LoVo (cell line): ENCODE measurements around the gene ANKMY2.

Source experiments
- DNase-seq: peaks from one replicate; pipeline ENCODE4 v3.0.0-alpha.2; 2016; ENCODE audit warnings: low spot score

The ANKMY2 gene

DNA sequence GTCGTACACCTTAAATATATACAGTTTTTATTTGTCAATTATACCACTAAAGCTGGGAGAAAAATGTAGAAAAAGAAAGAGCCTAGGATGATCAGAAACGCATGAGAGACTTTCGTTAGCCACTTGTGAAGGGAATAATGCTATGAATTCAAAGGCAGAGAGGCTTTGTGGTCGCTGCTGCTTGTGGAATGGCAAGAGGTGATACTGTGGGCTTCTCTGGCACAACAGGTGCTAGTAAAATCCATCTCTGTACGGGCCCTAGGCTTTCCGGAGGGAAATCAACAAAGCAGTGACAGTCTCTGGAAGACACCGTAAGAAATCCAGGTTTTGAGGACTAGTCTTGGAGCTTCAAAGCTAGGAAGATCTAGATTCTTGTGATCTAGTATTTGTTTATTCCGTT is 66.3 kb downstream of the ANKMY2 start:
- no peak for DNase-seq

DNA sequence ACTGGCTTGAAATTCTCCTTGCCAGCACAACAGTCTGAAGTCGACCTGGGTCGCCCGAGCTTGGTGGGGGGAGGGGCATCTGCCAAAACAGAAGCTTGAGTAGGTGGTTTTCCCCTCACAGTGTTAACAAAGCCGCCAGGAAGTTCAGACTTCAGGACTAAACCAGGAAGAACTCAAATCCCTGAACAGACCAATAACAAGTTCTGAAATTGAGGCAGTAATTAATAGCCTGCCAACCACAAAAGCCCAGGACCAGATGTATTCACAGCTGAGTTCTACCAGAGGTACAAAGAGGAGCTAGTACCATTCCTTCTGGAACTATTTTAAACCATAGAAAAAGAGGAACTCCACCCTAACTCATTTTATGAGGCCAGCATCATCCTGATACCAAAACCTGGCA is 73.6 kb downstream of the ANKMY2 start:
- no peak for DNase-seq

DNA sequence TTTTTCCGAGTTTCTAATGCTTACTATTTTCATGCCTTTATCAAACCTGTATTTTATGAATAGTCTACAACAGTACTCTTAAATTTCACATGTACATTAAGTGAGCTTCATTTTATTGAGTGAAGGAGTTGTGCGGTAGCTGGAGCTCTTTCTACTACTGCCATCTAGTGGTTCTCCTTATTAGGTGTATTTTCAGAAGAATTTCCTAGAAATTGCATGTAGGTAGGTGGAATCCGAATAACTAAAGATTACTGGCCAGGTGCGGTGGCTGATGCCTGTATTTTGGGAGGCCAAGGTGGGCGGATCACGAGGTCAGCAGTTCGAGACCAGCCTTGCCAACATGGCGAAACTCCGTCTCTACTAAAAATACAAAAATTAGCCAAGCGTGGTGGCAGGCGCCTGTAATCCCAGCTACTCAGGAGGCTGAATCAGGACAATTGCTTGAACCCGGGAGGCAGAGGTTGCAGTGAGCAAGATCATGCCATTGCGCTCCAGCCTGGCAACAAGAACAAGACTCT is 80.6 kb downstream of the ANKMY2 start:
- peak; percentile 79 for DNase-seq

DNA sequence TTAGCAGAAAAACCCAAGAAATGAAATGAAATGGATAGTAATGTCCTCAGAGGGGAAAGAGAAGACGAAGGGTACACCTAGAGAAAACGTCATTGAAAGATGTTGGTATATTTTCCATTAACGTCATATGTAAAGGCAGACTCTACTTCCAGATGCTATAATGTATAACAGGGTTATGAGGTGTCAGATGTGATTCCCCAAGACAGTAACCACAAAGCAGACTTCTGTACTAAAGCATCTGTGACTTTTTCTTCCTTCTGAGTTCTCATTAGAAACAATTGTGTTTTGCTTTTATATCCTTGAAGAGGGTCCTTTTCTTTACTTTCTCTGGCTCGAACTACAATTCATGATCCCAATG is 81.6 kb downstream of the ANKMY2 start:
- no peak for DNase-seq

DNA sequence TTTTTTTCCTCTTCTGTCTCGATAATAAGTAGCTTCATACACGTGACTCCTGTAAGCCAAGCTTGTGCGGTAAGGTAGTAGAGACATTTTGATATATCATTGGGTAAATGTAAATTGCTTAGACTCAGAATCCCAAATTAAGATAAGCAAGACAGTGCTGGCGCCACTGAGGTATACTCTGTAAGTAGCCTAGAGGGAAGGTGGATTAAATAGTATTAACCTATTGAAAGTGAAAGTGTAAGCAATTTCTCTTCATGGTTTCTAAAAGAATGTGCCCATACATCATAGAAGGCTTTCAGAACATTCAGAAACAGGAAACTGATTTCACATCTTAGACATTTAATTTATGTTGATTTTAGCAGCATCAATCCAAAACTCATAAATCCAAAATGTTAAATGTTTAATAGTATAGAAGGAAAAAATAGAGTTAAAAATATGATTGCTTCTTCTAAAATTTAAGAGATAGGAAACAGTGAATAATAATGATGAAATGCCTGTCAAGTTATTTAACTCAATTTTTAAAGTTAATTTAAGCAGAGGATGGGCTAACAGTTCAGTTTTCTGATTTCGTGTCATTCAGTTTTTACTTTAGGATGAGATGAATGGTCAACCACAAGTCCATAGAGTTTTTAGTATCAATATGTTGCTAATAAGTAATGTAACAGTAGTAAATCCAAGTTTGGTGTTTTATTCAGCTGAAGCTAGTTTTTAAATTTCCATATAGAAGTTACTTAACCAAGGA is 82.1 kb downstream of the ANKMY2 start:
- no peak for DNase-seq

DNA sequence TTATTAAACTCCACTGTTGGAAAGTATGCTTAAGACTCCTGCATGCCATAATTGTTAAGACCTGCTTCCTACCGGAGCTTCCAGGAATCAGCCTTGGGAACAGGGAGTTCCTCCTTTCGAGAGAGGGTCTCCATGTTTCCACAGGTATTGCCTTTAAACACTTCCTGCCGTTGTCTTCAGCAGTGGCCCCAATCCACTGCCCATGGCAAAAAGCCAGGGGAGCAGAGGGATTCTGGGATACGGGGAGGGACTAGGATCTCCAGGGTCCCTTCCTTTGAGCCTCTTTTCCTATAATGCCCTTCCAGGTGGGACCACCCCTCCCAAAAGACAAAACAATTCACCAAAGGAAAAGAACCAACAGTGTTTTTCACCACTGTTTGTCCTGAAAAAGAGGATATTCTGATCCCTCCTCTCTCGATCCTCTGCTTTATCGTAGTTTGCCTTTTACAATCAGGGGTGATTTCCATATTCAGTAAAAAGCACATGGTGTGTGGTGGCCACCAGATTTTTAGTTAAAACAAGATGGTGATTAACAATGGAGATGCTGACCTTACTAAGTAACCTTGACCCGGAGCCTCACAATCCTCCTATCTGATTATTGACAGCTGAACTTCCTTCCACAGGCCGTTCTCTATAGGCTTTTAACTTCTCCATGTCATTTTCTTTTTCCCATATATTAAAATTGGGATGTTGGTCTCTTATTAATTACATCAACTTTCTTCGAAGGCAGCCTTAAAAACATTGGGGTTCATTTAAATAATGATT is 82.9 kb downstream of the ANKMY2 start:
- no peak for DNase-seq

DNA sequence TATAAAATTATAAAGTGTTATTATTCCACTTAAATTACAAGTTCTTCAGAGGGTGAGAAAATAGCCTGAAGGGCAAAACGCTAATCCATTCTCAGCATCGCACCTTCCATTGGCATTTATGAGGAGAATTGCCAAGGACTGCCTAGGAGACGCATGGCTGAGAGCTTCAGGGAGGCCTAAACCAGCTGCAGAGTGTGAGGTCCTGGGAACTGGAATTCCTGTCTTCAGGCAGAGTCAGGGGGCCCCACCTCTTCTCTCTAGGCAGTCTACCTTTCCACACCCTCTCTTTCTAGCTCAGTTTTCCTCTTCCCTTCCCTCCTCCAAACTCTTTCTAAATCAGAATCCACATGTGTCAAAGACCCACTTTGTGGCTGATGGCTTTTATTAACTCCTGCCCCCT is 83.6 kb downstream of the ANKMY2 start:
- DNase-seq, result no peak

DNA sequence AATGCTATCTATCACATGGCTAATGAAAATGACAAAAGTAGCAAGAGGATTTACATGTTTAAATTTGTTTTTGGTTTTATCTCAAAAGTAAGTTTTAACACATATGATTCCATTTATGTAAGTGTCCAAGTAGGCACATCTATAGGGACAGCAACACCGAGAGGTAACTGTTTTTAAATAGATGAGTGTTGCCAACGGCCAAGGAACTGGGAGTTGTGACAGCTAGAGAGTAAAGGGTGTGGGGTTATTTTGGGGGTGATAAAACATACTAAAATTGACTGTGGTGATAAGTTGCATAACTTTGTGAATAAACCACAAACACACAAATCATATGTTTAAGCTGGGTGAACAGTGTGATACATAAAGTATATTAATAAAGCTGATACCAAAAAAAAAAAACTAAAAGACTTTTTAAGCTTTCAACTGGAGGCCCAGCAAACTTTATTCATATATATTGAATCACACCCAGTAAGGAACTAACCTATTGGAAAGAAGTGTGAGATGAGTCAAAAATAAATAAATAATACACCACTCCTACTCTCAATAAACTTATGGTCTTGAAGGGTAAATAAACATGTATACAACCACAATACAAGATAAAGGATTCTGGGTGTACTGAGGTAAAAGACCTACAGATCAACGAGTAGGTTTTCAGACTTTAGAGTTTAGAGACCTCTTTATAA is 85.9 kb downstream of the ANKMY2 start:
- peak; percentile 39 for DNase-seq

DNA sequence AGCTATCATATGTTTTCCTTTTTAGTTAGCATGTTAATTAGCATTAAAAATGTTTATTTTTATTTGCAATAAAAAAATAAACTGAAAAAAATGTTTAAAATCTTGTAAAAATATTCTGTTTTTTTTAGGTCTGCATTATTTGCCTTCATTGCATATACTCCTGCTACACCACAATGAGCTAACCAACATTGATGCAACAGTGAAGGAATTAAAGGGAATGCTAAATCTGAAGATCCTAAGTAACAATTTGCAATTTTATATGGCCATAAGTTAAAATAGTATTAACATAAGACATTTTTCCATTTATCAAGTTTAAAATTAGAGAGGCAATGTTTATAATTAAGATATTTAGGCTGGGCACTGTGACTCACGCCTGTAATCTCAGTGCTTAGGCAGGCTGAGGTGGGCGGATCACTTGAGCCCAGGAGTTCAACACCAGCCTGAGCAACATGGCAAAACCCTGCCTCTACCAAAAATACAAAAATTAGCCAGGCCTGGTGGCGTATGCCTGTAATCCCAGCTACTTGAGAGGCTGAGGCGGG is 86.7 kb downstream of the ANKMY2 start:
- no peak for DNase-seq

DNA sequence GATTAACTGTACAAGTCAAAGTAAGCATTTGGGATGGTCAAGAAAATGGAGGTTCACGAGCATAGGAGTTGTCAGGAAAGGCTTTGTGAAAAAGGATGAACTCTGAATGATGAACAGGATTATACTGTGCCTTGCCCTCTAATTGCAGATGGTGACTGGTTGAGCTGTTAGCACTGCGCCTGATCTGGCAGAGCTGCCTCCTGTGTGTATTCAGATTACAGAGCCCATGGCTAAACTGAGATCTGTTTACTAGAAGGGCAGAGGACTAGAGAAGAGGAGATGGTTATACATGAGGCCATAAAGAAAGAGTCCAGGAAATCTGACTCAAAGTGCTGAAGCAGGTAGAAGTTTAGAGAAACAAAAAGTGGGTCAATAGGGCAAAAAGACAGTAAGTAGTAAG is 89.2 kb downstream of the ANKMY2 start:
- DNase-seq, result no peak

DNA sequence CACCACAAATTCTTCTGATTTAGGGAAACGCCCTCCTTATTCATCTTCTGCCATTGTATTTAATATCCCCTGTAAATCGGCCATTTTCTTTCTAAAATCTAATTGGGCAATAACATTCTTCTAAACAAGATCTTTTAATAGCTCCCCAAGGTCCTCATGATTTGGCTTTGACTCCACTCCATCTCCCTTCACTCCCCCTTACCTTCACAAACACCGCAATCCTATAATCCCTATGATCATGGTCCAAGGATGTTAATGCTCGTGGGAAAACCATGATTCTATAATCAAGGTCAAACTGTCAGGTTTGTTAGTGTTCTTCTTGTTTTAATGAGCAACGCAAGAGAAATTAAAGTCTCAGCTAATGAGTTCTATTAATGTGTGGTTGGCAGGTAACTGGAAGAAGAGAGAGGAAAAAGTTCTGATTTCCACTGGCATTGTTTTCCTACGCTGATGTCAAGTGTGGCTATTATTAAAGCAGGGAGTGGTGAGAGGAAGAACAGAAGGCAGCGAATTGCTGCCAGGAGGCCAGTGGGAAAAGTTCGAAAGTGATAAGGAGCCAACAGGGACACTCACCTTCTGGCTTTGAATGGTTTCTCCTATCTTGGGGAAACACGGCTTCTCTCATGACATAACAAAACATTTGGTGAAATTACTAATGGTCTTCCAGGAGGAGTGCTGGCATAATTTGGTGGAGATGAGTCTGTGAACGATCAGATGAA is 90.9 kb downstream of the ANKMY2 start:
- DNase-seq, result no peak

DNA sequence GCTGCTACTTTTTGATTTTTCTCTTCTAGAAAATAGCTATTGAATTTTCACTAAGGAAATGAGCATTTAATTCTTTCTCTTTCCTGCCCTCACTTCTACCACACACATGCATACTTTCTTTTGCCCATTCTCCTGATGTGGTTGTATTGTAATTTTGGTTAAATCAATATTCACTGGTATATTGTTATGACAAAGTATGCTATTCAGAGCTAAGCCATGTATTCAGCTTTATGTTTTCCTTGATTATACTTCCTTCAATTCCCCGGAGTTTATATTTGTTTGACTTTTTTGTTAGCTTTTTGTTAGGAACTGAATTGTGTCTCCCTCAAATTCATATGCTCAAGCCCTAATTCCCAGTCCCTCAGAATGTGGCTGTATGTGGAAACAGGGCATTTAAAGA is 94.9 kb downstream of the ANKMY2 start:
- no peak for DNase-seq
